Muscle of leg (tissue), 16 donors: ENCODE data around the gene ZNF792. TPM values are rescaled to one million over a fixed set of nuclear protein-coding genes. Genes with fewer than 3 reads are reported as not detected.
"Not testable (repeated sequence)": the region's sequence is repeated elsewhere in the genome, so short reads cannot be mapped to it uniquely, and the experiment has no call there.

Source experiments
- DNase-seq: peaks from one replicate; pipeline ENCODE4 v3.0.0; 2013
- H3K27ac ChIP-seq: one replicate; pipeline ENCODE4 v1.5.1; 2013; ENCODE audit warnings: mild to moderate bottlenecking, low read length, control low read depth
- H3K27me3 ChIP-seq: one replicate; pipeline ENCODE4 v1.6.1; 2013; ENCODE audit warnings: low read length; ENCODE audit not compliant: control insufficient read depth, insufficient read depth
- H3K36me3 ChIP-seq: one replicate; pipeline ENCODE4 v1.6.1; 2013; ENCODE audit warnings: low read length; ENCODE audit not compliant: control insufficient read depth, insufficient read depth
- H3K4me1 ChIP-seq: one replicate; pipeline ENCODE4 v1.6.1; 2013; ENCODE audit warnings: low read length; ENCODE audit not compliant: control insufficient read depth, insufficient read depth
- H3K4me3 ChIP-seq: one replicate; pipeline ENCODE4 v1.5.1; 2013; ENCODE audit warnings: low read length, control low read depth
- H3K9me3 ChIP-seq: replicated peaks from 2 replicates; pipeline ENCODE4 v1.6.1; 2013; ENCODE audit warnings: low read depth, low read length; ENCODE audit not compliant: control insufficient read depth
- WGBS: methylation state at CpG from one replicate; pipeline ENCODE4 v1.1.5; 2013; ENCODE audit warnings: missing lambda C conversion rate; ENCODE audit not compliant: insufficient coverage; 5-methylcytosine and 5-hydroxymethylcytosine counted together
- long read RNA-seq, 11 donors: transcript quantifications; one replicate each; lab custom pipeline, GENCODE V29; 2026
- polyA plus RNA-seq, 8 donors: library from polyadenylated mRNA; unstranded; fragments of 120-200 nt; gene quantifications; one replicate each; pipeline versions ENCODE4 v1.2.1 to v1.2.3, GENCODE V29; 2013; ENCODE audit warnings: inconsistent platforms in 1 of 8, low replicate concordance in 1 of 8; ENCODE audit not compliant: insufficient read length in 8 of 8, insufficient read depth in 1 of 8
- total RNA-seq: library from RNA; stranded (reverse); fragments of 120-200 nt; gene quantifications from one replicate; pipeline ENCODE4 v1.2.4, GENCODE V29; 2013

ZNF792 gene
- total RNA-seq (5.1 TPM), polyA plus RNA-seq (1 to 10 TPM; 2.1 to 3.3 (median 2.5) TPM)
- long read RNA-seq, donor 1: 0 reads
- long read RNA-seq, donor 2: 0 reads
- long read RNA-seq, donor 3: 0 reads
- long read RNA-seq, donor 4: 0 reads
- long read RNA-seq, donor 5, partial matches to known transcripts: 0 of 1 reads
- long read RNA-seq, donor 5, other reads (novel, unspliced or antisense): 0 of 1 reads
- long read RNA-seq, donor 6: 0 reads
- long read RNA-seq, donor 7: 0 reads
- long read RNA-seq, donor 8: 0 reads
- long read RNA-seq, donor 9: 0 reads
- long read RNA-seq, donor 10: 0 reads
- long read RNA-seq, donor 11: 0 reads

DNA sequence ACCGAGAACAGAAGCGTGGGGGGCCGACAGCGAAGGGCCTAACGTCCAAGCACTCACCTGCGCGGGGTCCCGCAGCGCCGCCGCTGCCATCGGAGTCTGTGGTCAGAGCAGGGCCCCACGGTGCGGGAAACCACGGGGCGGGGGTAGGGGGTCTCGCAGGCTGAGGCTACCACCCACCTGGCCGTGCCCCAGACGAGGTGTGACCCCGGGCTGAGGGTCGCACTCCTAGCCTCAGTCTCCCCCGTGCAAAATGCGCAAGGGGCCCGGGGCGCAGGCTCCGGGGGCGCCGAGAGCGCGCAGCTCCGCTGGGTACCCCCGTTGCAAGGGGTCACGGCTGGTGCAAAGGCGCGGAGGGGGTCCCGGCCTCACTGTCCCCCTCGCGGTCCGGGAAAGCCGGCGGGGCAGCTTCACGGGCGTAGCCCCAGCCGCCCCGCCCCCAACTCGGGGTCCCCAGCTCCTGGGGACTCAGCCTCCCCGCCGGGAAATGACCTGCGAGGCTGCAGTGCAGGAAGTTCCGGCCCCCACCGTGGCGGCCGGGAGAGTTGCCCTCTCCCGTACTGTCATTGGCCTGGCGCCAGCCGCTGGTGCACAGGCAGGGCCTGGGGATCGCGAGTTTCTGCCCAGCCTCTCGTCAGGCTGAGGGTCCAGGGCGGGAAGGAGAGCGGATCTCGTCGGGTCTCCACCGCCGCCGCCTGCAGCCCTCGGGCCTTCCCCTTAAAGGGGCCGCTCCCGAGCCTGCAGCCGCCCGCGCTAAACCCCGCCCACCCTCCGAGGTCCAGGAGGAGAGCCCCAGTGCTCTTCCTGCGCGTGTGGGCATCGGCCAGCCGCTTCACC lies at the start of gene ZNF792:
ZNF792 (minus strand) TSS at position 657 of the 834 bp plus-strand sequence; CDS start at position 90, 567 bp downstream.
- peaks cover 33% of the 10 kb centered on the region for H3K9me3 ChIP-seq
- peaks cover 10% of the 10 kb centered on the region for H3K4me1 ChIP-seq
- H3K27ac ChIP-seq: peak within 1 kb of the TSS; percentile 39
- peak within 1 kb of the TSS; percentile 85 for H3K4me3 ChIP-seq
- peak; percentile 60 for DNase-seq
- no peaks in the 10 kb centered on the region for H3K27me3 ChIP-seq
- H3K36me3 ChIP-seq: peaks cover 18% of the 10 kb centered on the region
- WGBS: under 1% methylated on average over 73 of the region's 78 CpGs

DNA sequence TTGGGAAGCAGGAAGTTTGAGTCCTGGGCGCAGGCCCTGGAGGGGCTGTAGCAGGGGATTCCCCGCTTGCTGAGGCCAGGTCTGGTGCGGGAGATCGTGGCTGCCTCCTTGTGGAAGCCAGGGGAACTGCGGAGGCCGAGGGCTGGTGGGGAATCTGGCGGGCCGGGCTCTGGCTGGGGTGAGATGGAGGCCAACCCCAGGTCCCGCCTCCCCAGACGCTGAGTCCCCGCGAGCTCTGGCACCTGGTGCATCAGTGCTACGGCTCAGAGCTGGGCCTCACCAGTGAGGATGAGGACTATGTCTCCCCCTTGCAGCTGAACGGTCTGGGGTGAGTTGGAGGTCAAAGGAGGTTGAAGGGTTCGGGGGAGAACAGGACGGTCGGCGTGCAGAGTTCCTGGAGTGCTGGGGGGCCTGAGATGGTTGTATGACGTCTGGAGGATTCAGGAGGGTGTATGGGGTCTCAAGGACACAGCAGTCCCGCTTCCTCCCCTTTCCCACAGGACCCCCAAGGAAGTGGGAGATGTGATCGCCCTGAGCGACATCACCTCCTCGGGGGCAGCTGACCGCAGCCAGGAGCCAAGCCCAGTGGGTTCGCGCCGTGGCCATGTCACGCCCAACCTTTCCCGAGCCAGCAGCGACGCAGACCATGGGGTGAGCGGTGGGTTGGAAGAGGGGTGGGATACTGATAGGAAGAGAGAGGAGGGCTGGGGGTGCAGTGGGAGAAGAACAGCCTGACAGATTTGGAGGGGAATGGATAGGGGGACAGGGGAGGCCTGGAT lies 49.2 kb upstream of the ZNF792 start:
- 30% methylated on average over 21 of the region's 32 CpGs for WGBS
- H3K36me3 ChIP-seq: peaks cover 84% of the 10 kb centered on the region
- peaks cover 11% of the 10 kb centered on the region for H3K4me1 ChIP-seq
- H3K9me3 ChIP-seq: no peaks in the 10 kb centered on the region
- H3K4me3 ChIP-seq: no peak overlapping the region
- H3K27me3 ChIP-seq: no peaks in the 10 kb centered on the region
- peak; percentile 83 for DNase-seq
- no peak overlapping the region for H3K27ac ChIP-seq

DNA sequence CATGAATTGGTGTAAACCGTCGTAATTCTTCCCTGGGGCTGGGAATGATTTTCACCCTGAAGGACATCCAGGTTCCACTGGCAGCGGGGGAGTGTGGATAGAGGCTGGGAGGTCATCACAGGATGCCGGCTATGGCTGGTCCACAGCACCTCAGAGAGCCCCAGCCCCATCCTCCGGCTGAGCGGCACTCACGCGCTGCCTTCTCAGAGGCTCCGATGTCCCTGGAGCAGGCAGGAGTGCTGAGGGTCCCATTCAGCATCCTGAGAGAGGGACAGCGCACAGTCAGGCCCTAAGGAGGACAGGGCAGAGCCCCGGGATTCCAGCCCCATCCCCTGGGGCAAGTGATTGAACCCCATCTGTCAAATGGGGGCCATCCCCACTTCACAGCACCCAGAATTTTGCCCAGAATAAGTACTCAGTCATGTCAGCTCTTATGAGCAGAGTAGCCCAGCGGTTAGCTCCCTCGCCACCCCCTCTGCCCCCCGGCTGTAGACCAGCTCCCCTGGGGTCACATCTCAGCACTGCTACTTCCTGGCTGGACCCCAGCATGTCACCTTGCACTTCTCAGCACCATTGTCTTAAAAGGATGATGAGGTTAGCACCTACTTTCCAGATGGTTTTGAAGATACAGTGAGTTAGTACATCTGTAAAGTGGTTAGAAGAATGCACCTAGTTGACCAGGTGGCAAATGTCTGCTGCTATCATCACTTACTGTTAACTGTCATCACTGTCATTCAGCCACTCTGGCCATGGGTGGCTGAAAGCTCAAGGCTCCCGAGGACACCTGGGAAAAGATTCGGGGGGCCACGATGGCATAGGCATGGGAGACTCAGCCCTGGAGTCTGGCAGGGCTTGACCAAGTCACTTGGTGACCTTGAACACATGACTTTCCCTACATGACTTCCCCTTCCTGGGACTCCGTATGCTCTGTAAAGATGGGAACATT lies 48.0 kb upstream of the ZNF792 start:
- no peak for DNase-seq
- WGBS: 84% methylated on average over 14 of the region's 18 CpGs
- no peaks in the 10 kb centered on the region for H3K9me3 ChIP-seq
- H3K27ac ChIP-seq: no peak overlapping the region
- no peaks in the 10 kb centered on the region for H3K27me3 ChIP-seq
- no peak overlapping the region for H3K4me3 ChIP-seq
- H3K4me1 ChIP-seq: peaks cover 11% of the 10 kb centered on the region
- H3K36me3 ChIP-seq: peaks cover 74% of the 10 kb centered on the region

DNA sequence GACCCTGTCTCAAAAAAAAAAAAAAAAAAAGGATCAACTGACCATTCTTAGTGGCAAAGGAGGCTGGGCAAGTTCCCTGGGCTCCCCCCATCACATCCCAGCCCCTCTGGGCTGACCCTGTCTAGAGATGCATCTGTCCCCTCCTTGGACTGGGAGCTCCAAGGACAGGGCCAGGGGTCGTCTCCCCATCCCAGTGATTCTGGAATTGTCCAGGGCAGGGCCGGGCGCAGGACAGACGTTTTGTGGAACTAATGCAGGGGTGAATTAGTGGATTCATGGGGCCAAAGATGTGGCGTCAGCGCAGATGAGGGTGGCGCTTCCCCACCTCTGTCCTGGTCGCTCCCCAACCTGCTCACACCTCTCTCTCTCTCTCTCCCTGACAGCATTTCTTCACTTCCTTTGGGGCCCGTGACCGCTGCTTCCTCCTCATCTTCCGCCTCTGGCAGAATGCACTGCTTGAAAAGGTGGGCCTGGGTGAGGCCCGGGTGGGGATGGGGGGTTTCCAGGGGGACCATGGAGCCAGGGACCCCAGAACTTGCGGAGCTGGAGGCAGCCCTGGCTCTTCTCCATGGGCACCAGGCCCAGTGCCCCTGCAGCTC lies 47.2 kb upstream of the ZNF792 start:
- H3K27ac ChIP-seq: no peak overlapping the region
- peaks cover 11% of the 10 kb centered on the region for H3K4me1 ChIP-seq
- DNase-seq: no peak
- H3K36me3 ChIP-seq: peaks cover 79% of the 10 kb centered on the region
- WGBS: 63% methylated on average over 5 of the region's 13 CpGs
- no peaks in the 10 kb centered on the region for H3K27me3 ChIP-seq
- H3K9me3 ChIP-seq: no peaks in the 10 kb centered on the region
- no peak overlapping the region for H3K4me3 ChIP-seq

DNA sequence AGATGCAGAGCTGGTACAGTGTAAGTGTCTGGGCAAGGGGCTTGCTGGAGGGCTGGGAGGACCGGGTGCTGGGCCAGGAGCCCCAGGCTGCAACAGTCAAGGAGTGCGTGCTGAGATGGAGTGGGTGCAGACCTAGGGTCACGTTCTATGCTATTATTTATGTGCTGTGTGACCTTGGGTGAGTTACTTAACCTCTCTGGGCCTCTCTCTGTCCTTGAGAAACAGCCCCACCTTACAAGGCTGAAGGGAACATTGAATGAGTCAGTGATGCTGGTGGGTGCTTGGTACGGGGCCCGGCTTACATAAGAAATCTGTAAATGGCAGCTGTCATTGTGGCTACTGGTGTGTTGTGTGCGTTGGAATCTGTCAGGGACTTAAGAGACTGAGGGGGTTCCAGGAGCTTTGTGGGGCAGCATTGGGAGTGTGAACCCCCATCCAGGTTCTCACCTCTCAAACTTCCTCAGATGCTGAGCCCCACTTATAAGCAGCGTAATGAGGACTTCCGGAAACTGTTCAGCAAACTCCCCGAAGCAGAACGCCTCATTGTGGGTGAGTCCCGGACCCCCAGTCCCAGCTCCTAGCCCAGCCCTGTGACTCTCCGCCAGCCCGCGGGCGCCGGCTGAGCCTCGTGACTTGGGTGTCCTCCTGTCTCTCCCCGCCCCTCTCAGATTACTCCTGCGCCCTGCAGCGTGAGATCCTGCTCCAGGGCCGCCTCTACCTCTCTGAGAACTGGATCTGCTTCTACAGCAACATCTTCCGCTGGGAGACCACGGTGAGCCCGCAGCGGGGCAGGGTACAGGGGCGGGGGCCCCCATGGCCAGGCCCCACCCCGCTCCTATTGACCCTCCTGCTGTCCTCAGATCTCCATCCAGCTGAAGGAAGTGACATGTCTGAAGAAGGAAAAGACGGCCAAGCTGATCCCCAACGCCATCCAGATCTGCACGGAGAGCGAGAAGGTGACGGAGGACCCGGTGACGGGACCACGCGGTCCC lies 45.7 kb upstream of the ZNF792 start:
- Histone ChIP-seq H3K9me3 (no peaks in the 10 kb centered on the region), H3K27ac (no peak overlapping the region), H3K4me1 (peaks cover 11% of the 10 kb centered on the region), H3K36me3 (peaks cover 73% of the 10 kb centered on the region), H3K4me3 (no peak overlapping the region), H3K27me3 (no peaks in the 10 kb centered on the region)
- DNase-seq: no peak
- WGBS: 82% methylated on average over 24 of the region's 36 CpGs

DNA sequence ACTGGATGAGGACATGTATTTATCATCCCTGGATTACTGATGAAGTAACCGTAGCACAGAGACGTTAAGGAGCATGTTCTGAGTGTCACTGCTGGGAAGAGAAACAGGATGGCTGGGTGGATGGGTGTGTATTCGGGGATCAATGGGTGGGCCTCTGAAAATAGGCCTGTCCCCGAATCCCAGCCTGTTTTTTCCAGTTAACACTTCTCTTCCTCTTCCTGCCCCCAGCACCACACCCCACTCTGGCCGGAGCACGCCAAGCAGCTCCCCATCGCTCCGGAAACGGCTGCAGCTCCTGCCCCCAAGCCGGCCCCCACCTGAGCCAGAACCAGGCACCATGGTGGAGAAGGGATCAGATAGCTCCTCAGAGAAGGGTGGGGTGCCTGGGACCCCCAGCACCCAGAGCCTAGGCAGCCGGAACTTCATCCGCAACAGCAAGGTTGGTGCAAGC lies 44.9 kb upstream of the ZNF792 start:
- DNase-seq: no peak
- WGBS: 80% methylated on average over 5 of the region's 12 CpGs
- no peak overlapping the region for H3K27ac ChIP-seq
- no peaks in the 10 kb centered on the region for H3K27me3 ChIP-seq
- peaks cover 11% of the 10 kb centered on the region for H3K4me1 ChIP-seq
- no peaks in the 10 kb centered on the region for H3K9me3 ChIP-seq
- H3K4me3 ChIP-seq: no peak overlapping the region
- H3K36me3 ChIP-seq: peaks cover 70% of the 10 kb centered on the region

DNA sequence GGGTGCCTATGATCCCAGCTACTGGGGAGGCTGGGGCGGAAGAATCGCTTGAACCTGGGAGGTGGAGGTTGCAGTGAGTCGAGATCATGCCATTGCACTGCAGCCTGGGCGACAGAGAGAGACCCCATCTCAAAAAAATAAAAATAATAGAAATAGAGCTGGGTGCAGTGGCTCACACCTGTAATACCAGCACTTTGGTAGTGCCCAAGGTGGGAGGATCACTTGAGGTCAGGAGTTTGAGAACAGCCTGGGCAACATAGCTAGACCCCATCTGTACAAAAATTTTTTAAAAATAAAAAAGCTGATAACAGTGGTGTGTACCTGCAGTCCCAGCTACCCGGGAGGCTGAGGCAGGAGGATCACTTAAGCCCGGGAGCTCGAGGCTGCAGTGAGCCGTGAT lies 43.4 kb upstream of the ZNF792 start:
- WGBS: no CpG with 5 or more reads among the region's 8 CpGs
- Histone ChIP-seq H3K4me1 (peaks cover 10% of the 10 kb centered on the region), H3K36me3 (peaks cover 62% of the 10 kb centered on the region)
- not testable (repeated sequence) for H3K27me3 ChIP-seq, DNase-seq, H3K27ac ChIP-seq, H3K4me3 ChIP-seq, H3K9me3 ChIP-seq

DNA sequence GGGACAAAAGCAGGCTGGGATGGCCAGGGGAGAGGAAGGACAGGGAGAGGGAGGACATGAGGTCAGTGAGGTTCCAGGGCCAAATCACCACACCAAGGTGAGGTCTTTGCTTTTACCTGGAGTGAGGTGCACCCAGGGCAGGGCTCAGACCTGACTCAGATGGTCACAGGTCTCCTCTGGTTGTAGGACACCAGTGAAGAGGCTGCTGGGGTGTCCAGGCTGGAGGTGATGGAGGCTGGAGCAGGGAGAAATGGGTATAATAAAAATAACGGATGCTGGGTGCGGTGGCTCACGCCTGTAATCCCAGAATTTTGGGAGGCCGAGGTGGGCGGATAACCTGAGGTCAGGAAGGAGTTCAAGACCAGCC lies 43.0 kb upstream of the ZNF792 start:
- Histone ChIP-seq H3K27ac (no peak overlapping the region), H3K36me3 (peaks cover 58% of the 10 kb centered on the region), H3K4me3 (no peak overlapping the region), H3K4me1 (peaks cover 9% of the 10 kb centered on the region), H3K27me3 (no peaks in the 10 kb centered on the region), H3K9me3 (no peaks in the 10 kb centered on the region)
- WGBS: 95% methylated on average over 5 of the region's 5 CpGs
- DNase-seq: no peak
